HG03175 (cell line): Measurements from ENCODE around the gene C1orf159.

Source experiments
- ATAC-seq: cut with Tn5 transposase; IDR thresholded peaks from one replicate; pipeline ENCODE4 v1.9.1; 2021; ENCODE audit warnings: mild to moderate bottlenecking, moderate library complexity; ENCODE audit not compliant: unreplicated experiment

The C1orf159 gene

DNA sequence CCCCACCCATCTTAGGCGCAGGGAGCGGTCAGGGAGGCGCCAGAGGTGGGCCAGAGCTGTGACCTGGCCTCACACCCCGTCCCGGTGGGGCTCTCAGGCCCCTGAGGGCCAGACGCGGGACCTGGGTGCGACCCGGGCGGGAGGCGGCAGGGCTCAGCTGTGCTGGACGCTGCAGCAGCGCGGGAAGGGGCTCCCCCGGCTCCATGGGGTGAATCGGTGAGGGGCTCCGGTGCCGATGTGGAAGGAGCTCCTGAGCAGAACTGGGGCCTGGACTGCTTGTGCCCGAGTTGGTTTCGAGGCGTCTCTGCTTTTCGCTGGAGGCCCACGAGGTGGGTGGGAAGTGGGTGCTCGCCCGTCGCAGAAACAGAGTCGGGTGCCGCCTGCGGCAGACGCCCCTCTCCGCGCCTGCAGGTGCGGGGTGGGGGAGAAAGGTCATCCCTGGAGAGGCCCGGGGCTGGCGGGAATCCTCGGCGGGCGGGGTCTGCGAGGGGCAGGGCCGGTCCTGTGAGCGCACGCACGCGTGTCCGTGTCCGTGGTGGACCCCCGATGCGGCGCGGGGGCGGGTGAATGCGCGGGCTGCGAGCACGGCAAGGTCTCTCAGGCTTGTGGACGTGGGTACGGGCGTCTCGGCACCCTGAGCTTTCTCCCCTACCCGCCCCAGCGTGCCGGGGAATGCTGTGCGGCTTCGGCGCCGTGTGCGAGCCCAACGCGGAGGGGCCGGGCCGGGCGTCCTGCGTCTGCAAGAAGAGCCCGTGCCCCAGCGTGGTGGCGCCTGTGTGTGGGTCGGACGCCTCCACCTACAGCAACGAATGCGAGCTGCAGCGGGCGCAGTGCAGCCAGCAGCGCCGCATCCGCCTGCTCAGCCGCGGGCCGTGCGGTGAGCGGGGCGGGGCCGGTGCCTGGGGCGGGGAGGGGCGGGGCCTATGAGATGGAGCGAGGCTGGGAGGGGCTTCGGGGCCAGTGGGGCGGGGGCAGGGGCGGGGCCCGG, 75.6 kb downstream of the C1orf159 start:
- ATAC-seq: peak; percentile 52

DNA sequence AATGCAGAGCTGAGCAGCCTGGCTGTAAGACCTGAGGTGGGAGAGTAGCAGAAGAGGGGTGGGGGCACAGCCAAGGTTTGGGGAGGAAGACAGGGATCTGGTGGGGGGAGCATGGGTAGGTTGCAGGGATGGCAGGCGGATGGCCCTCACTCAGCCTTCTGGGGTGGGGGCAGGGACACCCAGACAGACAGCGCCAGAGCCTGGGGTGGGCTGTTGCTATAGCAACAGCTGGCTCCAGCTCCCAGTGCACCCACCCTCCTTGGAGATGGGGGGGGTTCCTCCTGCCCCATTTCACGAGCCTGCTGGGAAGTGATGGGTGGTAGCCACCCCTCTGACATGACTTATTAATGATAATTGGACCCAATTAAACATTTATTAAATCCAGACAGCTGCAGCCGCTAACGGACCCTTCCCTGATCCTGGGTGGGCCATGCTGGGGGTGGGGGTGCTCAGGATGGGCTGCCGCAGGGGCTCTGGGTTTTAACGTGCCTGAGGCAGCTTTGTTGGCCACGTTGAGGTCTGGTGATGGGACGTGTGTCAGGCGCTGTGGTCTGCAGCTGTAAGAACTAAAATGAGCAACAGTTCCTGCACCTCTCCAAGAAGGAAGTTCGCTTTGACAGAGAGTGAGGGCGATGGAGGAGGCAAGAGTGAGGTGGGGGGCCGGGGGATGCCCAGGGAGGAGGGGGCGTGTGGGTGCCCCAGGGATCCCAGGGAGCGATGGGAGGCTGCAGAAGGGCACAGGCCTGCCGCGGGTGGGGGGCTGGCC, 76.6 kb downstream of the C1orf159 start:
- no peak for ATAC-seq

DNA sequence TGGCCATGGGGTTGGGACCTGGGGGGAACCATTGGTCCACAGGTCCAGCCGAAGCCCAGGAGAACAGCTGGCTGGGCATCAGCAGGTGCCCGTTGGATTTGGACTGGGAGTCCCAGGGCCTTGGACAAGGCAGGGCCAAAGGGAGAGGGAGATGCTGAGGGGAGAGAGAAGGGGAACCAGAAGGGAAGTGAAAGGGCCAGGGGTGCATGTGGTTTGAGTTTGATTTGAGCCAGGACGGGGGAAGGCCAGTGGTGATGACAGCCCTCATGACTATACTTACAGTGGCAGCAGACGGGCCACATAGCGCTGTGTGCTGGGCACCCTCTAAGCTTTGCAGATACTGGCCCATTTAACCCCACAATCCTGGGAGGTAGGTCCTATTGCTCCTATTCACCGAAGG, 77.2 kb downstream of the C1orf159 start:
- peak; percentile 60 for ATAC-seq

DNA sequence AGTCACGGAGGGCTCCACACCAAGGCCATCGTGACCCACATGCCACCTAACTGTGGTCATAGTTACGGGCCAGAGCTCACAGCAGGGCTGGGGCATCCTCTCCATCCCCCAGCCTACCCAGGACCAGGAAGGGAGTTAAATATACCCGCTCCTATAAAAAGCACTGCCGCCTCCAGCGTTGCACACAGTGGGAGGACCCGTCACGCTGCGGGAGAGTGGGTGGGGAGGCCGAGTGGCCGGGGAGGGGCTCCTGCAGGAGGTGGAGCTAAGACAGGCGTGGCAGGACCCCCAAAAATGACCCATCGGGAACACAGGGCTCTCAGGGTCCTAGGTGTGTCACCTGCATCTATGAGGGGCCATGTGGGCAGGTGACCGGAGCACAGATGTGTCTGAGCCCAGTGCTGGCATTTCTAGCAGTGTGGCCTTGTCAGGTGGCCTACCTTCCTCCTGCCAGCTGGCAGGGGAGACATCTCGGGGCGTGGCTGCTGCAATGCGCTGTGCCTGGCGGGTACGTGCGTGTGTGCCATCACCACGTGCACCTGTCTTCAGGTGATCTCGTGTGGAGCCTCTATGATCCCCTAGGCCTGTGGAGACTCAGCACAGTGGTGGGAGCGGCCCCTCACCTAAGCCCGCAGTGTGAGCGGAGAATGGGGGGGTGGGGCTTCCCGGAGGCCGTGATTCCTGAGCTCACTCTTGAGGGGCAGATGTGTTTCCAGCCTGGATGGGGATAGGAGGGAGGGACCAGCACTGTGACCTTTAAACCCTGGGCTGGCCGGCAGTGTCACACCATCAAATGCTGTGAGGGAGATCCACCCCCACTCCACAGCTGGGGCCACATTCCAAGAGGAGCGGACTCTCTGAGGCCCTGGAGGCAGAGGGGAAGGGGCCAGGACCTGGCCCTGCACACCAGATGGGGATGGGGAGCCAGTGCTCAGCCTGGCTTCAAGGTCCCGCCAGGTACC, 78.2 kb downstream of the C1orf159 start:
- ATAC-seq: no peak

DNA sequence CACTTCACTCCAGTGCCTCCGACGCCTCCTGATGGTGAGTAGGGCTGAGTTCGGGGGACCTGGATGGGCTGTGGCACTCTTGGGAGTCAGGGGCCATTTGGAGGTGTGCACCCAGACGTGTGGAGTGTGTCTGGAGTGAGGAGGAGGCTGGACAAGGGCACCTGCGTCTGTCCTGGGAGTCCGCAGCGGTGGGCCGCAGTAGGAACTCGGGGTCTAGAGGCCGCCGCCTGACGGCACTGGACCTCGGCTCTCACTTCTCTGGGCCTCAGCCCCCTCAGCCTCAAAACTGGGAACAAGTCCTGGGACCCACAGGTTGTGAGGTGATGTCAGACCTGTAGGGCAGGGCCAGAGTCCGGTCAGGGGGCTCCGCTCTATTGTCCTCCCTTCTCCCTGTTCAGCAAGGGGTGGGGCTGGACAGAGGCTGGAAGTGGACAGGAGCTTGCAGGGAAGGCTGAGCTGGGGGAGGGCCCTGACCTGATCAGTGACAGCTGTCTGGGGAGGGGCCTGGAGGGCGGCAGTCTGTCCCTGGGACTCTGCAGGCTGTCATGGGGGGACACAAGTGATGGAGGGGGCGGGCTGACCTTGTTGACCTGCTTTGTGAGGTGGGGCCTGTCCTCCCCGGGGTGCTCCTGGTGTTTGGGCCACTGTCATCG, 80.5 kb downstream of the C1orf159 start:
- ATAC-seq: no peak

DNA sequence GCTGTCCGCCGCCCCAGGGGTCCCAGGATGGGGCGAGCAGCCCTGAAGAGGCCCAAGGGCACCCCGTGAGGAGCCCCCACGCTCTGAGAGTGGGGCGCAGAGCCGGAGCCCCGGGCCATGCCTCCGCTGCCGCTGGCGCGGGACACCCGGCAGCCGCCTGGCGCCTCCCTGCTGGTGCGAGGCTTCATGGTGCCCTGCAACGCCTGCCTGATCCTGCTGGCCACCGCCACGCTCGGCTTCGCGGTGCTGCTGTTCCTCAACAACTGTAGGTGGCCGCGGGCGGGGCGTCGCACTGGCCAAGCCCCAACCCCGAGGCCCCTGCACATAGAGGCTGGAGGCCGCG, 81.5 kb downstream of the C1orf159 start:
- no peak for ATAC-seq

DNA sequence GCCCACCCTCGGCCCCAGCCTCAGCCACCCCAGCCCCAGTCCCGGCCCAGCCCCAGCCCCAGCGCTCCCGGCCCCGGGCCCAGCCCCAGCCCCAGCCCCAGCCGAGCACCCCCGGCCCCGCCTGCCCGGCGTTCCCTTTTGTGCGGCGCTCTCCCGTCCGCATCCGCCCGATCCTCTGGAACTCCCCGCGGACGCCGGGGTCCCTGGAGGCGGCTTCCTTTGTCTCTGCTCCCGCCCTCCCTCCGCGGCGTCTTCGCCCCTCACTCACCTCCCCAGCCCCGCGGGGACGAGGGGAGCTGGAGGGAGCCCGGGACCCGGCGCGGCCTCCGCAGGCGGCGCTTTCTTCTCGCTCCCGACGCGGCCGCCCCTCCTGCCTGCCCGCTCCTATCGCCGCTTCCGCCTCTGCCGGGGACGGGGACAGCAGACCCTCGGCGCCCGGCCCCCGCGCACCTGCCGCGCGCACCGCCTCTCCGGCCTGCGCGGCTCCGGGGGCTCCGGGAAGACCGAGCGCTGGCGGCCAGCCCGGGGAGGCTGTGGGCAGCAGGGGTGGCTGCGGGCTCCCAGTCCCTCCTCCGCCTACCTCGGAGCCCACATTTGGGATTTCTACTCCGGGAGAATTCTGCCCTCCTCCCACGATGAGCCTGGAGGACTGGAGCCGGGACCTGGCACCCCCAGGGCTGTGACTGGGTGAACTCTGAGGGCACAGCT, 82.0 kb downstream of the C1orf159 start:
- ATAC-seq: no peak

DNA sequence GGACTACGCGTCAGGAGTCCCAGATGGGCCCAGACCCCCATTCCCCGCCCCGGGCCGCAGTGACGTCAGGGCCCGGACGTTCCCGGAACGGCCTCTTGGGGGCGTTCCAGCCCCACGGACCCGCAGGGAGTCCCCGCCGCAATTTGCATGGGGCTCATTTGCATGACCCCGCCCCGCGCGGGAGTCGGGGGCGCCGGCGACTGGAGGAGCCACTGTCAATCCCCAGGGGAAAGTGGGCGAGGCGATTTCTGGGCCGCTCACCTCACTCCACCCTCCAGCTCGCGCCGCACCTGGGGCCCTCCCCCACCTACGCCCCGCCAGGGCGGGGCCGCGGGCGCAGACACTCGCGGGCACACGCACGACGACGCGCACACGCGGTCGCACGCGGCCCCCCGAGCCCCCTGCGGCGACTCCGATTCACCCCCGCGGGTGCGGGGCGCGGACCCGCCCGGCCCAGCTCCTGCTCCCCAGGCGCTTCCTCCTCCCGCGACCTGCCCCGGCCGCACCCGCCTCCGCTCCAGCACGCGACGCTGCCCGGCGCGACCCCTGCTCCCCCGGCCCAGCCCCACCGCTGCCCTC, 82.8 kb downstream of the C1orf159 start:
- peak; percentile 85 for ATAC-seq

DNA sequence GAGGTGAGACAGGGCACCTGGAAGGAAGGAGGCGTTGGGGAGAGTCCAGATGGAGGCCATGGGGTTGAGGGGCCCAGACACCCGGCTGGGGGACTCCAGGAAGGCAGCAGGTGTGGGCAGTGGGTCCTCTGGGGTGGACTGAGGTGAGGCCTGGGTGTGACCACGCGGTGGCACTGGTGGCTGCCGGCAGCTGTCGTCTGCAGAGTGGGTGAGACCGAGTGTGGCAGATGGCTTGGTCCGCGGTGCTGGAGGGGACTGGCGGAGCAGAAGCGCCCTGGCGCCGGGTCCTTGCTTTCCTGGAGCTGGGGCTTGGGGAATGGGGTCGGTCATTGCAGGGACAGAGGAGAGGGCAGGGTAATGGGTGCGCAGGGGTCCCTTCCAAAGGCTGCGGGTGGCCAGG, 83.5 kb downstream of the C1orf159 start:
- ATAC-seq: no peak
